GM08714 (cell line): ENCODE results near the gene NDUFA13.

Experiments used
- H3K4me3 ChIP-seq: fragments of 200-500 bp; sonication (Bioruptor generic); 2 replicates; pipeline ENCODE4 v1.5.1; 2014; ENCODE audit warnings: mild to moderate bottlenecking, low read length, inconsistent platforms
- ZNF274 ChIP-seq: IDR thresholded peaks from 2 replicates; pipeline ENCODE4 v1.6.1; 2012; ENCODE audit warnings: mild to moderate bottlenecking, low read depth, low read length

The NDUFA13 gene

GRCh38 chr19:19514215-19514657, 1.8 kb upstream of the NDUFA13 start:
- no peak for TF ChIP-seq ZNF274
- H3K4me3 ChIP-seq, result no peak overlapping the region

- no peak for TF ChIP-seq ZNF274
- H3K4me3 ChIP-seq, result peak within 1 kb of the TSS; percentile 84
Observed at GRCh38 chr19:19514881-19515641, 964 bp upstream of the NDUFA13 start, which contains the start of gene TSSK6. TSSK6 (minus strand) TSS chr19:19515548; CDS start chr19:19515427, 121 bp downstream.

GRCh38 chr19:19517235-19517619, 1.2 kb downstream of the NDUFA13 start:
- TF ChIP-seq ZNF274, result no peak
- peak overlapping the region; percentile 84; the same call in 1 of the 2 replicates for H3K4me3 ChIP-seq

GRCh38 chr19:19520989-19521388, 5.0 kb downstream of the NDUFA13 start:
- no peak for TF ChIP-seq ZNF274
- no peak overlapping the region for H3K4me3 ChIP-seq

- no peak overlapping the region for H3K4me3 ChIP-seq
- no peak for TF ChIP-seq ZNF274
Observed at GRCh38 chr19:19523177-19523576, 7.2 kb downstream of the NDUFA13 start.

GRCh38 chr19:19524053-19524452, 8.0 kb downstream of the NDUFA13 start:
- no peak for TF ChIP-seq ZNF274
- H3K4me3 ChIP-seq, result no peak overlapping the region

- no peak overlapping the region for H3K4me3 ChIP-seq
- TF ChIP-seq ZNF274, result no peak
Observed at GRCh38 chr19:19525611-19526380, 9.8 kb downstream of the NDUFA13 start.

GRCh38 chr19:19526581-19527370, 10.8 kb downstream of the NDUFA13 start:
- TF ChIP-seq ZNF274, result no peak
- no peak overlapping the region for H3K4me3 ChIP-seq

- no peak for TF ChIP-seq ZNF274
- no peak overlapping the region for H3K4me3 ChIP-seq
Observed at GRCh38 chr19:19527371-19527656, 11.3 kb downstream of the NDUFA13 start.

GRCh38 chr19:19527674-19528625, 11.9 kb downstream of the NDUFA13 start:
- no peak overlapping the region for H3K4me3 ChIP-seq
- TF ChIP-seq ZNF274, result no peak

GRCh38 chr19:19528721-19529490, 12.9 kb downstream of the NDUFA13 start, which contains the start of gene YJEFN3:
YJEFN3 (plus strand) TSS chr19:19528911; CDS start chr19:19528933, 22 bp downstream.
- no peak within 1 kb of the TSS for H3K4me3 ChIP-seq
- TF ChIP-seq ZNF274, result no peak

GRCh38 chr19:19529783-19530422, 13.9 kb downstream of the NDUFA13 start:
- TF ChIP-seq ZNF274, result no peak

GRCh38 chr19:19530423-19530804, 14.4 kb downstream of the NDUFA13 start:
- no peak overlapping the region for H3K4me3 ChIP-seq
- TF ChIP-seq ZNF274, result no peak

More at GRCh38 chr19:19529783-19530422, 13.9 kb downstream of the NDUFA13 start:
- H3K4me3 ChIP-seq, result no peak overlapping the region
